H9 (cell line): ENCODE measurements around the gene DEDD2. TPM values are rescaled to one million over a fixed set of nuclear protein-coding genes. Genes with fewer than 3 reads are reported as not detected.

ENCODE experiments used
- DNase-seq: peaks from one replicate; pipeline ENCODE4 v3.0.0-alpha.2; 2017
- H2AFZ ChIP-seq: one replicate; pipeline ENCODE4 v1.6.1; 2013; ENCODE audit warnings: mild to moderate bottlenecking, low read length, control low read depth, moderate library complexity
- H2AK5ac ChIP-seq: 2 replicates; pipeline ENCODE4 v1.6.1; 2013; ENCODE audit warnings: low read length, control low read depth, mixed read lengths; ENCODE audit not compliant: insufficient read length
- H2BK120ac ChIP-seq: one replicate; pipeline ENCODE4 v1.6.1; 2013; ENCODE audit warnings: low read depth, mild to moderate bottlenecking, low read length, control low read depth, inconsistent platforms; ENCODE audit not compliant: poor library complexity, severe bottlenecking
- H2BK12ac ChIP-seq: 2 replicates; pipeline ENCODE4 v1.6.1; 2013; ENCODE audit warnings: low read length, control low read depth, mixed read lengths, low read depth; ENCODE audit not compliant: insufficient read length
- H2BK15ac ChIP-seq: 2 replicates; pipeline ENCODE4 v1.6.1; 2013; ENCODE audit warnings: low read depth, low read length, control low read depth
- H2BK20ac ChIP-seq: one replicate; pipeline ENCODE4 v1.6.1; 2013; ENCODE audit warnings: low read depth, mild to moderate bottlenecking, low read length, control low read depth, inconsistent platforms; ENCODE audit not compliant: poor library complexity, severe bottlenecking
- H2BK5ac ChIP-seq: 2 replicates; pipeline ENCODE4 v1.6.1; 2013; ENCODE audit warnings: low read length, control low read depth, mixed read lengths; ENCODE audit not compliant: insufficient read length
- H3K14ac ChIP-seq: 2 replicates; pipeline ENCODE4 v1.6.1; 2013; ENCODE audit warnings: low read length, control low read depth; ENCODE audit not compliant: insufficient read depth
- H3K18ac ChIP-seq: 2 replicates; pipeline ENCODE4 v1.6.1; 2013; ENCODE audit warnings: low read depth, mild to moderate bottlenecking, mixed read lengths, low read length, control low read depth; ENCODE audit not compliant: insufficient read length
- H3K23ac ChIP-seq: 2 replicates; pipeline ENCODE4 v1.6.1; 2013; ENCODE audit warnings: low read length, control low read depth, mixed read lengths, low read depth; ENCODE audit not compliant: insufficient read length
- H3K23me2 ChIP-seq: 2 replicates; pipeline ENCODE4 v1.6.1; 2013; ENCODE audit warnings: low read depth, mild to moderate bottlenecking, mixed read lengths, low read length, control low read depth; ENCODE audit not compliant: insufficient read length, poor library complexity, severe bottlenecking
- H3K27ac ChIP-seq: 2 replicates; pipeline ENCODE4 v1.5.1; 2013; ENCODE audit warnings: low read length, control low read depth, mixed read lengths, low read depth; ENCODE audit not compliant: insufficient read length
- H3K27me3 ChIP-seq: 2 replicates; pipeline ENCODE4 v1.6.1; 2013; ENCODE audit warnings: low read length, control low read depth, inconsistent platforms; ENCODE audit not compliant: insufficient read depth
- H3K4ac ChIP-seq: 2 replicates; pipeline ENCODE4 v1.6.1; 2013; ENCODE audit warnings: low read depth, mild to moderate bottlenecking, control low read depth, inconsistent platforms, low read length, moderate library complexity
- H3K4me1 ChIP-seq: 2 replicates; pipeline ENCODE4 v1.6.1; 2013; ENCODE audit warnings: low read length, control low read depth, inconsistent platforms; ENCODE audit not compliant: insufficient read depth
- H3K4me2 ChIP-seq: 2 replicates; pipeline ENCODE4 v1.6.1; 2013; ENCODE audit warnings: low read length, control low read depth, mixed read lengths; ENCODE audit not compliant: insufficient read length, insufficient read depth
- H3K56ac ChIP-seq: 2 replicates; pipeline ENCODE4 v1.6.1; 2013; ENCODE audit warnings: low read depth, mild to moderate bottlenecking, mixed read lengths, low read length, control low read depth; ENCODE audit not compliant: insufficient read length
- H3K79me1 ChIP-seq: 2 replicates; pipeline ENCODE4 v1.6.1; 2013; ENCODE audit warnings: low read depth, mild to moderate bottlenecking, moderate library complexity, low read length, control low read depth, inconsistent platforms; ENCODE audit not compliant: insufficient read depth, poor library complexity, severe bottlenecking
- H3K79me2 ChIP-seq: 2 replicates; pipeline ENCODE4 v1.6.1; 2013; ENCODE audit warnings: low read length, control low read depth, inconsistent platforms; ENCODE audit not compliant: insufficient read depth
- H3K9ac ChIP-seq: 2 replicates; pipeline ENCODE4 v1.6.1; 2013; ENCODE audit warnings: low read length, control low read depth, mixed read lengths; ENCODE audit not compliant: insufficient read length; ENCODE audit errors: extremely low read depth
- H3K9me3 ChIP-seq: one replicate; pipeline ENCODE4 v1.6.1; 2013; ENCODE audit warnings: low read depth, low read length, inconsistent platforms; ENCODE audit not compliant: control insufficient read depth
- H3T11ph ChIP-seq: one replicate; pipeline ENCODE4 v1.6.1; 2013; ENCODE audit warnings: mild to moderate bottlenecking, low read length, control low read depth, inconsistent platforms
- H4K20me1 ChIP-seq: one replicate; pipeline ENCODE4 v1.6.1; 2013; ENCODE audit not compliant: control insufficient read depth, insufficient read length, insufficient read depth
- H4K5ac ChIP-seq: 2 replicates; pipeline ENCODE4 v1.6.1; 2013; ENCODE audit warnings: low read depth, mild to moderate bottlenecking, mixed read lengths, low read length, control low read depth; ENCODE audit not compliant: insufficient read length
- H4K8ac ChIP-seq: replicated peaks from 2 replicates; pipeline ENCODE4 v1.6.1; 2013; ENCODE audit warnings: low read length, control low read depth, mixed read lengths, low read depth; ENCODE audit not compliant: insufficient read length
- H4K91ac ChIP-seq: 2 replicates; pipeline ENCODE4 v1.6.1; 2013; ENCODE audit warnings: low read depth, mild to moderate bottlenecking, moderate library complexity, mixed read lengths, low read length, control low read depth; ENCODE audit not compliant: insufficient read length
- H3K27ac Mint-ChIP-seq, 3 experiments: 2 replicates in 2 of 3; 3 replicates in 1 of 3; pipeline ENCODE4 v1.8.0; 2020 to 2021; ENCODE audit warnings: mixed read lengths in 3 of 3, mild to moderate bottlenecking in 1 of 3, moderate library complexity in 1 of 3
- H3K27me3 Mint-ChIP-seq: 2 replicates; pipeline ENCODE4 v1.8.0; 2021; ENCODE audit warnings: low read depth, mild to moderate bottlenecking, moderate library complexity, mixed read lengths
- H3K36me3 Mint-ChIP-seq, 3 experiments: 2 replicates in 2 of 3; 3 replicates in 1 of 3; pipeline ENCODE4 v1.8.0; 2020 to 2021; ENCODE audit warnings: low read depth in 3 of 3, mixed read lengths in 3 of 3; ENCODE audit not compliant: insufficient read depth in 1 of 3
- H3K4me1 Mint-ChIP-seq, 2 experiments: 2 replicates each; pipeline ENCODE4 v1.8.0; 2020; ENCODE audit warnings: mixed read lengths in 2 of 2
- H3K4me3 Mint-ChIP-seq, 2 experiments: 2 replicates in 1 of 2; 3 replicates in 1 of 2; pipeline ENCODE4 v1.8.0; 2020 to 2021; ENCODE audit warnings: mild to moderate bottlenecking in 2 of 2, mixed read lengths in 2 of 2, moderate library complexity in 1 of 2
- H3K9me3 Mint-ChIP-seq, 2 experiments: 2 replicates in 1 of 2; 3 replicates in 1 of 2; pipeline ENCODE4 v1.8.0; 2020; ENCODE audit warnings: mild to moderate bottlenecking in 2 of 2, mixed read lengths in 2 of 2, moderate library complexity in 1 of 2
- CTCF ChIP-seq: fragments of 200-600 bp; sonication (generic); conservative IDR thresholded peaks from 3 replicates; pipeline ENCODE4 v1.8.0; 2021; ENCODE audit warnings: antibody characterized with exemption, mild to moderate bottlenecking
- WGBS: extraction: QIAGEN DNeasy Blood & Tissue Kit; methylation state at CpG from one replicate; pipeline ENCODE4 v1.1.7; 2013; ENCODE audit warnings: missing lambda C conversion rate, low lambda C conversion rate, mixed read lengths; ENCODE audit not compliant: insufficient read length; ENCODE audit errors: extremely low coverage; 5-methylcytosine and 5-hydroxymethylcytosine counted together
- total RNA-seq: library from RNA; stranded (reverse); gene quantifications from 2 replicates; pipeline ENCODE4 v1.2.1, GENCODE V29; 2021

Gene DEDD2
- total RNA-seq, 1 experiment from 2014 or later = 32.3 TPM

GRCh38 chr19:42247640-42248199 lies 30.2 kb upstream of the DEDD2 start:
- H3K14ac ChIP-seq = no peak overlapping the region
- no CpG with 5 or more reads among the region's 6 CpGs for WGBS
- no peak overlapping the region for H3K23ac ChIP-seq
- H3K4me3 Mint-ChIP-seq = no peak overlapping the region
- no peak overlapping the region for H2BK12ac ChIP-seq
- H2BK5ac ChIP-seq = no peak overlapping the region
- DNase-seq = no peak
- no peak overlapping the region for H3K56ac ChIP-seq
- H3K27me3 ChIP-seq = no peaks in the 10 kb centered on the region
- no peak overlapping the region for H4K8ac ChIP-seq
- H2AFZ ChIP-seq = no peak overlapping the region
- peaks cover 3% of the 10 kb centered on the region; the same call in 1 of the 2 replicates for H3K79me2 ChIP-seq
- H3K4ac ChIP-seq = no peak overlapping the region
- no peak overlapping the region for H2BK120ac ChIP-seq
- no peaks in the 10 kb centered on the region for H3K79me1 ChIP-seq
- H3K9me3 ChIP-seq = no peaks in the 10 kb centered on the region
- no peak overlapping the region for H3K27ac Mint-ChIP-seq
- no peak overlapping the region for H2BK15ac ChIP-seq
- H3K9me3 Mint-ChIP-seq = no peaks in the 10 kb centered on the region
- H3K4me1 Mint-ChIP-seq = peaks cover 35 to 51% of the 10 kb centered on the region in 2 experiments
- H3K27ac ChIP-seq = no peak overlapping the region
- no peak overlapping the region for H4K5ac ChIP-seq
- no peak overlapping the region for H4K91ac ChIP-seq
- H3T11ph ChIP-seq = no peak overlapping the region
- no peaks in the 10 kb centered on the region for H4K20me1 ChIP-seq
- H3K9ac ChIP-seq = no peak overlapping the region
- H3K4me2 ChIP-seq = no peak overlapping the region
- no peak overlapping the region for H2AK5ac ChIP-seq
- H3K18ac ChIP-seq = no peak overlapping the region
- peaks cover 6% of the 10 kb centered on the region; the same call in 1 of the 2 replicates for H3K4me1 ChIP-seq
- H3K36me3 Mint-ChIP-seq = peaks cover 5 to 26% (median 18%) of the 10 kb centered on the region in 3 experiments; a peak in 6 of 7 replicates
- H3K27me3 Mint-ChIP-seq = no peaks in the 10 kb centered on the region; the same call in 1 of the 2 replicates
- no peak for TF ChIP-seq CTCF
- peaks cover 7% of the 10 kb centered on the region for H3K23me2 ChIP-seq
- no peak overlapping the region for H2BK20ac ChIP-seq
